Bronchial epithelial cell (primary cell): ENCODE measurements around the gene PPM1N. TPM values are rescaled to one million over a fixed set of nuclear protein-coding genes. Genes with fewer than 3 reads are reported as not detected.

Source experiments
- DNase-seq: peaks from one replicate; pipeline ENCODE4 v3.0.0-alpha.2; 2010; ENCODE audit warnings: low read depth
- FAIRE-seq: peaks from 2 replicates; lab custom pipeline; 2011; peaks lifted over from hg19 to GRCh38; lab: Jason Lieb, UNC
- H3K27me3 ChIP-seq: 2 replicates; pipeline ENCODE4 v1.5.1; 2011; ENCODE audit warnings: low read length; ENCODE audit not compliant: control insufficient read depth, insufficient read depth
- H3K36me3 ChIP-seq: 2 replicates; pipeline ENCODE4 v1.5.1; 2011; ENCODE audit warnings: low read length; ENCODE audit not compliant: control insufficient read depth, insufficient read depth
- H3K4me3 ChIP-seq: 2 replicates; pipeline ENCODE4 v1.5.1; 2011; ENCODE audit warnings: mild to moderate bottlenecking, low read depth, low read length, control low read depth
- total RNA-seq: library from RNA; depleted of rRNA; stranded (reverse); fragments of >200 nt; gene quantifications from 2 replicates; pipeline ENCODE4 v1.2.1, GENCODE V29; 2014
- TF ChIP-seq, protein P1 (sequence below): IDR thresholded peaks from 2 replicates; pipeline ENCODE4 v1.5.1; 2011; ENCODE audit warnings: mild to moderate bottlenecking, moderate library complexity, low read length, control low read depth, inconsistent platforms; ENCODE audit not compliant: insufficient read depth, severe bottlenecking

Gene PPM1N
- total RNA-seq, 1 donor from 2014 or later, result 1.6 TPM

DNA sequence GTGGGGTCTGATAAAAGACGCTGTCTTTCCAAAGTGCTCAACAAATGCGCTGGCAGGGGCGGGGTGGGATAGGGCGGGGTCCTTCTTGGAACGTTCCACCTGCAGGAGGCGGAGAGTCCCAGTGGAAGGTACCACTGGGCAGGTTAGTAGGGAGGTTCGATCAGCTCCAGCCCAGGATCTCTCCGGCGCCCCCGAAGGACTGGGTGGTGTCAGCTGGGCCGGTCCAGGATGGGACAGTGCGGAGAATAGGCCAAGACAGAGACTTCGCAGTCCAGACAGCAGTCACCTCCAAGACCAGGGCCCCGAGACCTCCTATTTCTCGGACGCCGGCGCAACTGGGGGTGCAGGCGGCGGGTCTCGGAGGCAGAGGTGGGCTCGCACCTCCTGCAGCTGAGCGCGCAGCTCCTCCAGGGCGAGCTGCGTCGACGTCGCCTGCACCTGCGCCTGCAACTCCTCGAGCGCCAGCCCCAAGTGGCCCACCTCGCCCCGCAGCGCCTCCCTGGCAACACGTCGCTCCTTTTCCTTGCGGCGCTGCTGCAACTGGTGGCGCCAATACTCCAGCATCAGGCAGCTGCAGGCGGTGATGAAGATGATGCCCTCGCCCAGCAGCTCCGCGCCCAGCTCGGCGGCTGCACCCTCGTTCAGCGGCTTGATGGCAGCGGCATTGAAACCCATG lies 30.6 kb downstream of the PPM1N start:
- H3K36me3 ChIP-seq, result peaks cover 12% of the 10 kb centered on the region
- no peaks in the 10 kb centered on the region for H3K27me3 ChIP-seq
- FAIRE-seq (no peak), DNase-seq (peak; percentile 75)
- TF ChIP-seq, protein P1, sequence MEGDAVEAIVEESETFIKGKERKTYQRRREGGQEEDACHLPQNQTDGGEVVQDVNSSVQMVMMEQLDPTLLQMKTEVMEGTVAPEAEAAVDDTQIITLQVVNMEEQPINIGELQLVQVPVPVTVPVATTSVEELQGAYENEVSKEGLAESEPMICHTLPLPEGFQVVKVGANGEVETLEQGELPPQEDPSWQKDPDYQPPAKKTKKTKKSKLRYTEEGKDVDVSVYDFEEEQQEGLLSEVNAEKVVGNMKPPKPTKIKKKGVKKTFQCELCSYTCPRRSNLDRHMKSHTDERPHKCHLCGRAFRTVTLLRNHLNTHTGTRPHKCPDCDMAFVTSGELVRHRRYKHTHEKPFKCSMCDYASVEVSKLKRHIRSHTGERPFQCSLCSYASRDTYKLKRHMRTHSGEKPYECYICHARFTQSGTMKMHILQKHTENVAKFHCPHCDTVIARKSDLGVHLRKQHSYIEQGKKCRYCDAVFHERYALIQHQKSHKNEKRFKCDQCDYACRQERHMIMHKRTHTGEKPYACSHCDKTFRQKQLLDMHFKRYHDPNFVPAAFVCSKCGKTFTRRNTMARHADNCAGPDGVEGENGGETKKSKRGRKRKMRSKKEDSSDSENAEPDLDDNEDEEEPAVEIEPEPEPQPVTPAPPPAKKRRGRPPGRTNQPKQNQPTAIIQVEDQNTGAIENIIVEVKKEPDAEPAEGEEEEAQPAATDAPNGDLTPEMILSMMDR, result peak; percentile 12
- H3K4me3 ChIP-seq, result peak overlapping the region; percentile 51

DNA sequence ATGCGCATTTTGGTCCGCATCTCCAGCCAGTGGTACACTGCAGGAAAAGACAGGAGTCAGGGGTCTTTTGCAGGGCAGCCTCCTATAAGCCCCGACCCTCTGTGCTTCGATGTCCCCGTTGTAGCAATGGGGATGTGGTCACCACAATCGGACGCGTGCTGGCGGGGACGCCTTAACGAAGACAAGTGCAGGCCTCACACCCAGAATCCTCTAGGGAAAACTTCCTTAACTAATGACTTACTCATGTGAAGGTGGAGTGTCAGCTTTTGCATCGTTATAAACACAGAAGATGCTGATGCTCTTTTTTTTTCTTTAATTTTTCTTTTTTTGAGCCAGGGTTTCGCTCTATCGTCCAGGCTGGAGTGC lies 31.2 kb downstream of the PPM1N start:
- no peak for DNase-seq
- TF ChIP-seq, protein P1, result no peak
- FAIRE-seq, result no peak
- Histone ChIP-seq H3K36me3 (peaks cover 8% of the 10 kb centered on the region), H3K4me3 (peak overlapping the region; percentile 51), H3K27me3 (no peaks in the 10 kb centered on the region)

DNA sequence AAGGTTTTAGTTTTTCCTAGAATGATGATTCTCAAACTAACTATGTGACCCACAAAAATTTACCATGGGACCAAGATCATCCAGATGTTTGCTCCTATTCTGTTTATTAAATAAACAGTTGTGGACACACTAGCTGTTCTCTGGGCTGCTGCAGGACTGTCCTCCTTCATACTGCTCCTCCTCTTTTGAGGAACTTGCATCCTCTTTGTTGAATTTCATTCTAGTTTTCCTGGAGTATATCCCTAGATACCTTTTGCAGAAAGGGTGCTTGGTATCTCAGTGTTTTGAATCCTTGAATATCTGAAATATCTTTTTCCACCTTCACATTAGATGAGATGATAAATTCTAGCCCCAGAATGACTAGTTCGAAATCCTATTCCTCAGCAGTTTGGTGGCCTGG lies 33.1 kb downstream of the PPM1N start:
- Histone ChIP-seq H3K36me3 (peaks cover 1% of the 10 kb centered on the region), H3K27me3 (no peaks in the 10 kb centered on the region), H3K4me3 (no peak overlapping the region)
- DNase-seq (no peak), FAIRE-seq (no peak)
- TF ChIP-seq, protein P1, result no peak

DNA sequence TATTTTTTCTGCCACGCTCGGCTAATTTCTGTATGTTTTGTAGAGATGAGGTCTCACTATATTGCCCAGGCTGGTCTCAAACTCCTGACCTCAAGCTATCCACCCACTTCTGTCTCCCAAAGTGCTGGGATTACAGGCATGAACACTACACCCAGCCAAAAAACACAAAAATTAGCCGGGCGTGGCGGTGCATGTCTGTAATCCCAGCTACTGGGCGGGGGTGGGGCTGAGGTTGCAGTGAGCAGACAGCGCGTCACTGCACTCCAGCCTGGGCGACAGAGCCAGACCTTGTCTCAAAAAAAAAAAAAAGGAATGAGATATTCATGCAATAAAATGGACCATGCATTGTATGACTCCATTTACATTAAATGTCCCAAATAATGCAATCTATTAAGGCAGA lies 41.2 kb downstream of the PPM1N start:
- DNase-seq, result peak; percentile 40
- FAIRE-seq, result no peak
- H3K36me3 ChIP-seq, result no peaks in the 10 kb centered on the region
- no peak overlapping the region for H3K4me3 ChIP-seq
- TF ChIP-seq, protein P1, result no peak
- no peaks in the 10 kb centered on the region for H3K27me3 ChIP-seq

DNA sequence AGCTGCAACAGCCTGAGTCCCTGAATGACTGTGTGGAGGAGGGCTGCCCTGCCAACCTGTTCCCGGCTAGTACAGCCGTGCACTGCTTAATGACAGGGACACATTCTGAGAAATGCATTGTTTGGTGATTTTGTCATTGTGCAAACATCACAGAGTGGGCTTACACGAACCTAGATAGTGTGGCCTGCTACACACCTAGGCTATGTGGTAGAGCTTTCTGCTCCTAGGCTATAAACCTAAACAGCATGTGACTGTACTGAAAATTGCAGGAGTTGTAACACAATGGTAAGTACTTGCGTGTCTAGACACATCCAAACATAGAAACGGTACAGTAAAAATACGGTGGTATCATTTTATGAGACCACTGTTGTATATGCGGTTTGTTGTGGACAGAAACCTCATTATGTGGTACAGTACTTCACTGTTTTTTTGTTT lies 44.0 kb downstream of the PPM1N start:
- FAIRE-seq, result no peak
- H3K4me3 ChIP-seq, result no peak overlapping the region
- peak; percentile 47 for DNase-seq
- TF ChIP-seq, protein P1, result no peak
- H3K27me3 ChIP-seq, result no peaks in the 10 kb centered on the region
- H3K36me3 ChIP-seq, result no peaks in the 10 kb centered on the region
